Tibial artery (tissue), 4 donors: ENCODE results near the gene LRP1B.

ENCODE experiments used
- DNase-seq, 2 donors: peaks; one replicate each; pipeline ENCODE4 v3.0.0-alpha.2; 2019
- H3K27ac ChIP-seq, 2 donors: fragments of 200-600 bp; sonication (generic) in 1 of 2; 1 replicate in 1 of 2; 2 replicates in 1 of 2; pipeline ENCODE4 v1.5.1; 2018 to 2019; ENCODE audit warnings: mild to moderate bottlenecking in 1 of 2
- H3K27me3 ChIP-seq, 2 donors: fragments of 200-600 bp; sonication (generic) in 1 of 2; one replicate each; pipeline versions ENCODE4 v1.5.1 to v1.6.0; 2016 to 2019
- H3K36me3 ChIP-seq, 3 donors: fragments of 200-600 bp; sonication (generic) in 2 of 3; one replicate each; pipeline ENCODE4 v1.5.1; 2016 to 2019; ENCODE audit warnings: mild to moderate bottlenecking in 2 of 3
- H3K4me1 ChIP-seq, 4 donors: fragments of 200-600 bp; sonication (generic) in 2 of 4; 1 replicate in 3 of 4; 2 replicates in 1 of 4; pipeline ENCODE4 v1.5.1; 2016 to 2019
- H3K4me3 ChIP-seq, 2 donors: fragments of 200-600 bp; sonication (generic) in 1 of 2; 1 replicate in 1 of 2; 2 replicates in 1 of 2; pipeline ENCODE4 v1.5.1; 2018 to 2019; ENCODE audit warnings: mild to moderate bottlenecking in 2 of 2
- H3K9me3 ChIP-seq, 3 donors: fragments of 200-600 bp; sonication (generic) in 1 of 3; one replicate each; pipeline ENCODE4 v1.5.1; 2016 to 2019
- CTCF ChIP-seq, 2 experiments: fragments of 200-600 bp in 1 of 2; fragments of 450-650 bp in 1 of 2; IDR thresholded peaks; one replicate each; pipeline ENCODE4 v1.5.1; 2017 to 2019; ENCODE audit warnings: antibody characterized with exemption in 2 of 2, mild to moderate bottlenecking in 1 of 2, moderate library complexity in 1 of 2
- intact Hi-C: fragments of 100-400 bp; cut with DNase I; formaldehyde crosslinking; loops from one replicate; pipeline ENCODE4 v1.15.0; 2023; ENCODE audit warnings: low total_unique reads

LRP1B gene

DNA sequence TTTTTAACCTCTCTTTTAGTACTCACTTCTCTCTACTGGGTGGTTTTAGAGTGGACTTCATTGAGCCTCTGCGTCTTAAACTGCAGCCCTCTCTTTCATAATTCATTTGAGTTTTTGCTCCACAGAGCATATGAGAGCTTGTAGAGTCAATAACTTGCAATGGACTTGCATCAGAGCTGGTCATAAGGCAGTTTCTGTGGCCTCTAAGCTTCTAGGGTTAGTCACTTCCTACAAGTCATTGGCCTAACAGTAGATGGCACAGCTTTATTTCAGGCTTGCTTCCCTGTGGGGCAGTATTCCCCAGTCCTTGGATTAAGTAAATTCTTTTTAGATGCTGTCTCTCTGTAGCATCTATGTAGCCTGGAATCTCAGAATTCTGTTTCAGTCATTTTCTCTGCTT lies 1435.7 kb downstream of the LRP1B start:
- Histone ChIP-seq H3K4me1 (no peaks in the 10 kb centered on the region), H3K27me3 (no peaks in the 10 kb centered on the region), H3K9me3 (no peaks in the 10 kb centered on the region), H3K4me3 (no peak overlapping the region), H3K36me3 (no peaks in the 10 kb centered on the region), H3K27ac (no peak overlapping the region)
- intact Hi-C loops: no loop called here
- TF ChIP-seq CTCF (IDR thresholded peaks at IDR 0.05): no peak
- no peak for DNase-seq

DNA sequence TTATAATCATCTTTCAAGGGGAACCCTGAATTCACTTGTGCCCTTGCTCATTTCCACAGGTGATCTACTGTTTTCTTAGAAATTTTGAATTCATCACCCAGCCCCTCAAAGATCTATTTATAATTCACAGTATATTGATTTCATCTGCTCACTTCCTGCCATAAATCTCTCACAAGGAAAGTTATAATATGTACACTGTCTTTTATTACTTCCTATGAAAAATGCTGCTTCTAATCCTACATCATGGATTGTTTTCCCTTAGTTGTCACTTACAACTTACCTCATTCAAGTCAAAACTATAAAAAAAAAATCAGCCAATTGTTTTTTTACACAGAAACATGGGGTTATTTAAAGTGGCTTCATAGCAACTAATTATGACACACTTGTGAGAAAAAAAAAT lies 1443.0 kb downstream of the LRP1B start:
- Histone ChIP-seq H3K36me3 (no peaks in the 10 kb centered on the region), H3K4me3 (no peak overlapping the region), H3K27me3 (no peaks in the 10 kb centered on the region), H3K9me3 (no peaks in the 10 kb centered on the region), H3K4me1 (no peaks in the 10 kb centered on the region), H3K27ac (no peak overlapping the region)
- TF ChIP-seq CTCF (IDR thresholded peaks at IDR 0.05): no peak
- DNase-seq: no peak
- intact Hi-C loops: no loop called here

DNA sequence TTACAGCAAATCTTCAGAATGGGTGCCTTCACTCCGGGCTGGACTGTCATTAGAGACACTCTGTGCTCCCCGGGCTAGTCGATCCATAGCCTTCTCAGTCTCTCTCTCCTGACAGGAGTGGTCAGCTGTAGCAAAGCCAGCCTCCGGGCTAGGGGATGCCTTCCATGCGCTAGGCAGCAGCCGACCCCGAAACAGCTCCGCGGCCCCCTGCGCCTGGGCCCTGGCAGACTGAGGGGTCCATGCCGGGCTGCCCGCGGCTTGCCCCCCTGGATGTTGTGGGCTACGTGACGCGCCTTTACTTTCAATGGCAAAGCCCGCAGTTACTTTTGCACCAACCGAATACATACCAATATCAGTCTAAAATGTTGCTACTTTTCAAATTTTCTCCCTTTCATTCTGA lies 1447.2 kb downstream of the LRP1B start:
- no peak overlapping the region for H3K4me3 ChIP-seq
- H3K9me3 ChIP-seq: no peaks in the 10 kb centered on the region
- H3K27me3 ChIP-seq: no peaks in the 10 kb centered on the region
- H3K36me3 ChIP-seq: no peaks in the 10 kb centered on the region
- no peak for DNase-seq
- H3K27ac ChIP-seq: no peak overlapping the region
- TF ChIP-seq CTCF (IDR thresholded peaks at IDR 0.05): no peak
- H3K4me1 ChIP-seq: no peaks in the 10 kb centered on the region
- intact Hi-C loops: no loop called here

- Histone ChIP-seq H3K4me3 (no peak overlapping the region), H3K4me1 (no peaks in the 10 kb centered on the region), H3K36me3 (no peaks in the 10 kb centered on the region), H3K27me3 (no peaks in the 10 kb centered on the region), H3K9me3 (no peaks in the 10 kb centered on the region), H3K27ac (no peak overlapping the region)
- intact Hi-C loops: no loop called here
- DNase-seq: no peak
- TF ChIP-seq CTCF (IDR thresholded peaks at IDR 0.05): no peak
These were observed 1450.0 kb downstream of the LRP1B start for GRCh38 chr2:140680862-140681261.

DNA sequence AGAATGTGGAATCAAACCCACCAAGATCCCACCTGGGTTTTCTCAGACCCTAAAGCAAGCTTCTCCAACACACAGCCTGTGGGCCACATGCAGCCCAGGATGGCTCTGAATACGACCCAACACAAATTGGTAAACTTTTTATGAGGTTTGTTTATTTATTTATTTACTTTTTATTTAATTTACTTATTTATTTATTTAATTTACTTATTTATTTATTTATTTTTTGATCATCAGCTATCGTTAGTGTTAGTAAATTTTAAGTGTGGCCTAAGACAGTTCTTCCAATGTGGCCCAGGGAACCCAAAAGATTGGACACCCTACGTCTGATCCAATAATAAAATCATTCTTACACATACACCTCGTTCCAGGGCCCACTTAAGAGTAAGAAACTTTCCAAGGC lies 1451.1 kb downstream of the LRP1B start:
- H3K4me3 ChIP-seq: no peak overlapping the region
- intact Hi-C loops: no loop called here
- no peak for DNase-seq
- no peaks in the 10 kb centered on the region for H3K36me3 ChIP-seq
- no peaks in the 10 kb centered on the region for H3K9me3 ChIP-seq
- no peak for TF ChIP-seq CTCF (IDR thresholded peaks at IDR 0.05)
- no peaks in the 10 kb centered on the region for H3K27me3 ChIP-seq
- no peak overlapping the region for H3K27ac ChIP-seq
- no peaks in the 10 kb centered on the region for H3K4me1 ChIP-seq

DNA sequence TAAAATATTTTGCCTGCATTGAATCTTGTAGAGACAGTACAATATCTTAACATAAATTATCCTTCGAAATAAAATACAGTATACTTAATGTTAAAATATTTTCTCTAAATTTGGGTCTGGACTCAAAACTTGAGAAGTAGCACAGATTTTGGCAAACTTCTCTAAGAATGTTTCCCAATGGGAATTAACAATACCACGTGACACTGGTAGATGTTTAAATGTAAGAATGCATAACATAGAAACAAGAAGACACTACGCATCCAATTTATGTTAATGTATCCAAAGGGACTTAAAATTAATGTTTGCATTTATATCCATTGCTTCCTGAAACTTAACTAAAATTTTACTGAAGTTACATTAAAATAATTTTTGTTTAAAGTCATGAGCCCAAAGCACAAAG lies 1460.9 kb downstream of the LRP1B start:
- H3K27ac ChIP-seq: no peak overlapping the region
- no peaks in the 10 kb centered on the region for H3K36me3 ChIP-seq
- no peaks in the 10 kb centered on the region for H3K9me3 ChIP-seq
- intact Hi-C loops: no loop called here
- H3K4me1 ChIP-seq: no peaks in the 10 kb centered on the region
- no peak for TF ChIP-seq CTCF (IDR thresholded peaks at IDR 0.05)
- H3K27me3 ChIP-seq: no peaks in the 10 kb centered on the region
- H3K4me3 ChIP-seq: no peak overlapping the region
- DNase-seq: no peak
